Activated T-cell treated with anti-CD3 and anti-CD28 coated beads, Interleukin-2, amount 50 U/mL, for 4 hours (primary cell): Measurements from ENCODE around the gene TCAF1. TPM values are rescaled to one million over a fixed set of nuclear protein-coding genes. Genes with fewer than 3 reads are reported as not detected.
"Not testable (repeated sequence)": the region's sequence is repeated elsewhere in the genome, so short reads cannot be mapped to it uniquely, and the experiment has no call there.

ENCODE experiments used
- ATAC-seq, 2 donors: fragments of 200-7000 bp; cut with Tn5 transposase; one replicate each; pipeline ENCODE4 v1.10.0; 2021
- DNase-seq: peaks from one replicate; pipeline ENCODE4 v3.0.0-alpha.2; 2020
- H3K27me3 Mint-ChIP-seq: one replicate; pipeline ENCODE4 v1.8.0; 2021; ENCODE audit warnings: low read depth, mixed read lengths
- H3K36me3 Mint-ChIP-seq: one replicate; pipeline ENCODE4 v1.8.0; 2022; ENCODE audit warnings: mixed read lengths; ENCODE audit not compliant: insufficient read depth
- H3K4me1 Mint-ChIP-seq: one replicate; pipeline ENCODE4 v1.8.0; 2021; ENCODE audit warnings: low read depth, mixed read lengths
- H3K4me3 Mint-ChIP-seq: one replicate; pipeline ENCODE4 v1.8.0; 2021; ENCODE audit warnings: mild to moderate bottlenecking, moderate library complexity, mixed read lengths
- H3K9me3 Mint-ChIP-seq: one replicate; pipeline ENCODE4 v1.8.0; 2021; ENCODE audit warnings: mixed read lengths
- total RNA-seq, 3 donors: library from RNA; stranded (reverse); gene quantifications; one replicate each; pipeline ENCODE4 v1.2.1, GENCODE V29; 2021

TCAF1 gene
- total RNA-seq, 3 donors from 2014 or later = 2.7 to 4.1 (median 3.9) TPM

DNA sequence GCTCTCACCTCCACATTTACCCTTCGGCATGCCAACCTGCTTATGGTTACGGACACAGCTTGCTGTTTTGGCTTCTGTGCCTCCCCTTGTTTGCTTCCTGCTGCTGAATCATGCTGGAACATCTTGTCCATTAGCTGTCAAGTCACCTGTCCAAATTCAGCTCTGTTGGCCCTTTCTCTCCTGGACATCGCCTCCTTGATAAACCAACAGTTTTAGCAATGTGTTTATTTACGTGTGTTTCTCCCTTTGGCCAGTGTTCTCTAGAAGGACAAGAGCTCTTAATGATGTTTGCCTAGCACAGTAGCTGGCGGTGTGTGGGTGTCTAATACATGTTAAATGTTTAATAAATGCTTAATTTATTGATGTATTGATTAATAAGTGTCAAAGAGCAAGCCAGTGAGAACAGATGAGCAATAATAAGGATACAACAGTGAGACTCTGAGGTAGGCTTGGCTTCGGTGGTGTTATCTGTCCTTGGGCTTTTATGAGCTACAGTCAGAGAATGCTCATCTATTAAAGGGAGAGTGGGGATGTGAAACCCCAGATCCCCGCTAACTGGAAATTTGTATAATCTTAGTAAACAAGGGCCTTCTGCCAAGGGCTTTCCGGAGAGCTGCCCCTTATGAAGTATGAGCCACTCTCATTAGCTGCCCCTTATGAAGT, 85.4 kb downstream of the TCAF1 start:
- H3K4me3 Mint-ChIP-seq, H3K27me3 Mint-ChIP-seq, ATAC-seq, H3K36me3 Mint-ChIP-seq, H3K4me1 Mint-ChIP-seq, H3K9me3 Mint-ChIP-seq, DNase-seq: not testable (repeated sequence)

DNA sequence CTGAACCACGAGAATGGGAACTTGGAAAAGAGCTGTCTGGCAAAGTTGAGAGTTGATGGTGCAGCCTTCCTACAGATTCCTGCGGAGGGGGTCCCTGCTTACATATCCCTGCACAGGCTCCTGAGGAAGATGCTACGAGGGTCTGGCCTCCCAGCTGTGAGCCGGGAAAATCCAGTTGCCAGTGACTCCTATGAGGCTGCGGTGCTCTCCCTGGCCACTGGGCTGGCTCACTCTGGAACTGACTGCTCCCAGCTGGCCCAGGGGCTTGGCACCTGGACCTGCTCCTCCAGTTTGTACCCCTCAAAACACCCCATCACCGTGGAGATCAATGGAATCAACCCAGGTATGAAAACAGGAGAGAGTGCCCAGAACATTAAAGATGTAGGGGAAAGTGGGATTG, 91.3 kb downstream of the TCAF1 start:
- DNase-seq, H3K36me3 Mint-ChIP-seq, H3K4me3 Mint-ChIP-seq, H3K4me1 Mint-ChIP-seq, H3K9me3 Mint-ChIP-seq, H3K27me3 Mint-ChIP-seq, ATAC-seq: not testable (repeated sequence)

DNA sequence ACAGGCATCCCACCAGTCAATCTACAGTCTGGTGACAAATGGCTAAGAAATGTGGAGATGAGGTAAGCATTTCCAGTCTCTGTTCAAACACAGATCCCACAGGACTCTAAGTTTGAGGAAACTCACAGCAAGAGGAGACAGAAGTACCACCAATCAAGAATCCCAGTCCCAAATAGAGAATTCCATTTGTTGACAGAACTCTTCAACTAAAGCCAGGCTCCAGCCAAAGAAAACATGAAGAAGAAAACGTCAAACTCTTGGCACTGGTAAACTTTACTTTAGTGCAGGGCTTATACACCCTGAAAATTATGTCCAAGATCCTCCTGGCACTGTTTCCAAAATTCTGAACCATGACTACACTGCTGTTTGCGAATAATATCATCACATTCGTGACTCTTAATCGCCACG, 95.3 kb downstream of the TCAF1 start:
- ATAC-seq, DNase-seq, H3K4me1 Mint-ChIP-seq: not testable (repeated sequence)

More for the DNA sequence above, 95.3 kb downstream of the TCAF1 start:
- H3K9me3 Mint-ChIP-seq, H3K4me3 Mint-ChIP-seq, H3K27me3 Mint-ChIP-seq, H3K36me3 Mint-ChIP-seq: not testable (repeated sequence)

Other genes starting within 250 kb of the TCAF1 start
- under 1 TPM; 0.21 to 0.35 (median 0.30) TPM for gene CTAGE6, start 144.5 kb downstream of the TCAF1 start, total RNA-seq
- not detected for gene OR2F2, start 33.1 kb upstream of the TCAF1 start, total RNA-seq
- not detected for gene OR2F1, start 52.7 kb upstream of the TCAF1 start, total RNA-seq
- not detected for gene OR6B1, start 98.1 kb upstream of the TCAF1 start, total RNA-seq
- not detected for gene OR2A5, start 146.8 kb upstream of the TCAF1 start, total RNA-seq
- gene OR2A25, start 167.6 kb upstream of the TCAF1 start, total RNA-seq = not detected
- not detected for gene OR2A12, start 184.1 kb upstream of the TCAF1 start, total RNA-seq
- not detected for gene OR2A2, start 207.4 kb upstream of the TCAF1 start, total RNA-seq
- gene OR2A14, start 221.0 kb upstream of the TCAF1 start, total RNA-seq = not detected